Endothelial cell of umbilical vein (primary cell): ENCODE data around the gene PCMT1. TPM values are rescaled to one million over a fixed set of nuclear protein-coding genes. Genes with fewer than 3 reads are reported as not detected.

Source experiments
- BruUV-seq: library from RNA; stranded (reverse); fragments of 400-500 nt; replicated peaks from 2 replicates; lab custom pipeline; 2021; lab: Mats Ljungman, UMichigan
- CTCF ChIA-PET: fragments of 300-600, 350-600 bp; sonication (Branson Sonifier 250); formaldehyde crosslinking; loops from one replicate; lab custom pipeline; 2021; ENCODE audit warnings: antibody characterized with exemption, inconsistent platforms; lab: Charles Lee
- POLR2A ChIA-PET: fragments of 300-600, 350-600 bp; sonication (Branson Sonifier 250); formaldehyde crosslinking; loops from one replicate; lab custom pipeline; 2021; ENCODE audit warnings: antibody characterized with exemption, inconsistent platforms; lab: Charles Lee
- DNase-seq: peaks from one replicate; pipeline ENCODE4 v3.0.0-alpha.2; 2011; ENCODE audit warnings: low read depth, low spot score
- FAIRE-seq: peaks from 2 replicates; lab custom pipeline; 2011; peaks lifted over from hg19 to GRCh38; lab: Jason Lieb, UNC
- H2AFZ ChIP-seq: 2 replicates; pipeline ENCODE4 v1.6.0; 2012; ENCODE audit warnings: low read depth, low read length, control low read depth, inconsistent platforms
- H3K27ac ChIP-seq: 2 replicates; pipeline ENCODE4 v1.5.1; 2011; ENCODE audit warnings: low read depth, mild to moderate bottlenecking, control low read depth, low read length, moderate library complexity; ENCODE audit not compliant: insufficient read depth
- H3K27me3 ChIP-seq, 2 experiments: 2 replicates each; pipeline versions ENCODE4 v1.6.0 to v1.6.1; 2011; ENCODE audit warnings: low read length in 2 of 2, mixed read lengths in 1 of 2; ENCODE audit not compliant: control insufficient read depth in 2 of 2, insufficient read depth in 2 of 2
- H3K36me3 ChIP-seq, 2 experiments: 2 replicates in 1 of 2; 3 replicates in 1 of 2; pipeline ENCODE4 v1.5.1; 2011; ENCODE audit warnings: low read length in 2 of 2, mild to moderate bottlenecking in 1 of 2, moderate library complexity in 1 of 2; ENCODE audit not compliant: control insufficient read depth in 2 of 2, insufficient read depth in 2 of 2; ENCODE audit errors: extremely low read depth in 1 of 2
- H3K4me1 ChIP-seq: 3 replicates; pipeline ENCODE4 v1.5.1; 2011; ENCODE audit warnings: mild to moderate bottlenecking, low read length; ENCODE audit not compliant: control insufficient read depth, insufficient read depth; ENCODE audit errors: extremely low read depth
- H3K4me2 ChIP-seq: 2 replicates; pipeline ENCODE4 v1.6.1; 2011; ENCODE audit warnings: low read length, control low read depth, mixed read lengths; ENCODE audit not compliant: insufficient read depth
- H3K4me3 ChIP-seq, 3 experiments: fragments of 200-600 bp in 1 of 3; sonication (generic), shearing (Covaris generic) in 1 of 3; replicated peaks in 1 of 3; 2 replicates each; pipeline ENCODE4 v1.5.1; 2011 to 2016; ENCODE audit warnings: control low read depth in 3 of 3, low read length in 3 of 3, mild to moderate bottlenecking in 2 of 3, inconsistent platforms in 1 of 3, low read depth in 1 of 3, moderate library complexity in 1 of 3; ENCODE audit not compliant: insufficient read depth in 1 of 3
- H3K79me2 ChIP-seq: 2 replicates; pipeline ENCODE4 v1.6.0; 2012; ENCODE audit warnings: low read length, inconsistent platforms; ENCODE audit not compliant: control insufficient read depth, insufficient read depth
- H3K9ac ChIP-seq: replicated peaks from 2 replicates; pipeline ENCODE3; 2011; ENCODE audit warnings: low read length, control low read depth; ENCODE audit not compliant: insufficient read depth; ENCODE audit errors: extremely low read depth
- H3K9me1 ChIP-seq: replicated peaks from 3 replicates; pipeline ENCODE4 v1.6.0; 2011; ENCODE audit warnings: mild to moderate bottlenecking, low read length; ENCODE audit not compliant: control insufficient read depth, insufficient read depth; ENCODE audit errors: extremely low read depth
- H3K9me3 ChIP-seq: replicated peaks from 2 replicates; pipeline ENCODE4 v1.5.1; 2012; ENCODE audit warnings: low read length, inconsistent platforms; ENCODE audit not compliant: control insufficient read depth, insufficient read depth
- H4K20me1 ChIP-seq: replicated peaks from 2 replicates; pipeline ENCODE3; 2011; ENCODE audit warnings: mild to moderate bottlenecking, low read length; ENCODE audit not compliant: control insufficient read depth, insufficient read depth; ENCODE audit errors: extremely low read depth
- CTCF ChIP-seq, 2 donors: IDR thresholded peaks; 1 replicate in 1 of 2; 2 replicates in 1 of 2; pipeline ENCODE4 v1.5.1; 2011; ENCODE audit warnings: low read length in 2 of 2, mild to moderate bottlenecking in 2 of 2, moderate library complexity in 2 of 2, control low read depth in 1 of 2, inconsistent platforms in 1 of 2, low read depth in 1 of 2; ENCODE audit not compliant: insufficient read depth in 1 of 2; ENCODE audit errors: extremely low read depth in 1 of 2
- EZH2 ChIP-seq: IDR thresholded peaks from 2 replicates; pipeline ENCODE4 v1.6.1; 2012; ENCODE audit warnings: borderline replicate concordance, low read depth, mild to moderate bottlenecking, moderate library complexity, low read length, inconsistent platforms; ENCODE audit not compliant: severe bottlenecking
- FOS ChIP-seq: IDR thresholded peaks from 2 replicates; pipeline ENCODE4 v1.6.1; 2011; ENCODE audit warnings: mild to moderate bottlenecking, low read length, moderate library complexity, borderline replicate concordance; ENCODE audit not compliant: insufficient read depth
- GATA2 ChIP-seq: IDR thresholded peaks from 2 replicates; pipeline ENCODE4 v1.7.0; 2011; ENCODE audit warnings: low read depth, mild to moderate bottlenecking, moderate library complexity, mixed read lengths, low read length; ENCODE audit not compliant: insufficient read length, insufficient read depth
- JUN ChIP-seq: IDR thresholded peaks from 2 replicates; pipeline ENCODE4 v1.6.1; 2011; ENCODE audit warnings: borderline replicate concordance, low read depth; ENCODE audit not compliant: insufficient read length, insufficient read depth
- MYC ChIP-seq: IDR thresholded peaks from one replicate; pipeline ENCODE4 v1.6.1; 2011; ENCODE audit warnings: mild to moderate bottlenecking, low read depth, low read length
- POLR2A ChIP-seq: IDR thresholded peaks from 2 replicates; pipeline ENCODE4 v1.6.1; 2012; ENCODE audit warnings: low read depth, mild to moderate bottlenecking, control low read depth, low read length
- POLR2AphosphoS5 ChIP-seq: IDR thresholded peaks from 2 replicates; pipeline ENCODE4 v1.6.1; 2012; ENCODE audit warnings: low read depth, mild to moderate bottlenecking, control low read depth, low read length, moderate library complexity; ENCODE audit not compliant: insufficient read depth
- dilution Hi-C: fragments of 300-500 bp; cut with MboI; formaldehyde crosslinking; loops from one replicate; pipeline ENCODE4 v1.15.0; 2019; ENCODE audit warnings: low sequenced_read_pairs; ENCODE audit not compliant: extremely low pct_ligation_motif_present
- intact Hi-C: fragments of 100-400 bp; cut with micrococcal nuclease; formaldehyde crosslinking; loops from one replicate; pipeline ENCODE4 v1.10.0; 2022
- polyA plus RNA-seq, 4 experiments: library from polyadenylated mRNA; depleted of rRNA in 3 of 4; stranded (reverse) in 3 of 4; unstranded in 1 of 4; fragments of >200 nt; gene quantifications; 2 replicates each; pipeline versions ENCODE4 v1.2.1 to v1.2.3, GENCODE V29; 2011 to 2012; ENCODE audit warnings: missing spikeins in 1 of 4
- total RNA-seq: library from RNA; stranded (reverse); gene quantifications from 2 replicates; pipeline ENCODE4 v1.2.3, GENCODE V29; 2021
- TF ChIP-seq, protein P1 (sequence below): IDR thresholded peaks from 2 replicates; pipeline ENCODE4 v1.6.1; 2011; ENCODE audit not compliant: insufficient read depth, insufficient read length

Gene PCMT1
- total and polyA plus RNA-seq, 2 donors (not counting 3 experiments of a cell fraction or from before 2014, with no cell fraction given), result 95.0 to 102 TPM

- CTCF ChIA-PET, result no interaction called here
- no peaks in the 10 kb centered on the region for H3K79me2 ChIP-seq
- no peaks in the 10 kb centered on the region for H3K9me1 ChIP-seq
- H4K20me1 ChIP-seq, result no peaks in the 10 kb centered on the region
- H3K36me3 ChIP-seq, result peaks cover 2 to 3% of the 10 kb centered on the region in 2 experiments
- H3K4me2 ChIP-seq, result no peak overlapping the region
- no peaks in the 10 kb centered on the region for H3K9me3 ChIP-seq
- H2AFZ ChIP-seq, result no peak overlapping the region
- DNase-seq (no peak), FAIRE-seq (no peak)
- POLR2A ChIA-PET, result no interaction called here
- TF ChIP-seq GATA2, result no peak
- TF ChIP-seq FOS, result no peak
- TF ChIP-seq, protein P1, sequence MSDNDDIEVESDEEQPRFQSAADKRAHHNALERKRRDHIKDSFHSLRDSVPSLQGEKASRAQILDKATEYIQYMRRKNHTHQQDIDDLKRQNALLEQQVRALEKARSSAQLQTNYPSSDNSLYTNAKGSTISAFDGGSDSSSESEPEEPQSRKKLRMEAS, result no peak
- no peak for TF ChIP-seq MYC
- no peak for TF ChIP-seq JUN
- TF ChIP-seq POLR2AphosphoS5, result no peak
- H3K27me3 ChIP-seq, result no peaks in the 10 kb centered on the region
- H3K4me3 ChIP-seq, result no peak overlapping the region
- intact Hi-C loops, result no loop called here
- dilution Hi-C loops, result no loop called here
- BruUV-seq, result no TSS peak
- H3K9ac ChIP-seq, result no peak overlapping the region
- no peak overlapping the region for H3K27ac ChIP-seq
- H3K4me1 ChIP-seq, result no peaks in the 10 kb centered on the region
Measured at GRCh38 chr6:149815788-149816187, 66.2 kb downstream of the PCMT1 start.

- POLR2A ChIA-PET, result interaction anchor here (0.6 kb wide), 1 partner anchor 102 kb away, joined by 4 read pairs; no protein-coding TSS in a partner anchor
- no TSS peak for BruUV-seq
Measured at GRCh38 chr6:149820506-149820905, 71.0 kb downstream of the PCMT1 start.

More at GRCh38 chr6:149820506-149820905, 71.0 kb downstream of the PCMT1 start:
- Histone ChIP-seq H3K4me1 (no peaks in the 10 kb centered on the region), H3K9me1 (no peaks in the 10 kb centered on the region), H3K36me3 (peaks cover 0 to 1% of the 10 kb centered on the region in 2 experiments), H3K9me3 (no peaks in the 10 kb centered on the region), H3K79me2 (no peaks in the 10 kb centered on the region), H3K4me2 (no peak overlapping the region), H4K20me1 (no peaks in the 10 kb centered on the region), H3K27me3 (no peaks in the 10 kb centered on the region), H3K9ac (no peak overlapping the region), H3K4me3 (no peak overlapping the region), H3K27ac (no peak overlapping the region), H2AFZ (no peak overlapping the region)
- CTCF ChIA-PET, result interaction anchor here (1.2 kb wide), 2 partner anchors 11 to 65 kb away, joined by 3 read pairs; no protein-coding TSS in a partner anchor
- FAIRE-seq, result no peak
- intact Hi-C loops (no loop called here), dilution Hi-C loops (no loop called here)
- DNase-seq, result no peak
- TF ChIP-seq POLR2A, result no peak
- no peak for TF ChIP-seq CTCF (IDR thresholded peaks at IDR 0.05; ENCODE audit: extremely low read depth in 1 of 2, insufficient read depth in 1 of 2, low read depth in 1 of 2, low read length in 2 of 2)
- TF ChIP-seq JUN, result no peak
- no peak for TF ChIP-seq EZH2
- no peak for TF ChIP-seq POLR2AphosphoS5
- TF ChIP-seq FOS, result no peak
